H1 (cell line): ENCODE data around the gene EAPP. TPM values are rescaled to one million over a fixed set of nuclear protein-coding genes. Genes with fewer than 3 reads are reported as not detected.

Experiments
- CTCF ChIA-PET: fragments of 300-600 bp; sonication (Branson Sonifier 250); formaldehyde crosslinking; loops from one replicate; lab custom pipeline; 2021; ENCODE audit not compliant: partially characterized antibody; lab: Charles Lee
- POLR2A ChIA-PET: fragments of 300-600 bp; sonication (Branson Sonifier 250); formaldehyde crosslinking; loops from one replicate; lab custom pipeline; 2021; ENCODE audit warnings: inconsistent platforms; ENCODE audit not compliant: partially characterized antibody; lab: Charles Lee
- DNase-seq, 2 experiments: peaks; one replicate each; pipeline versions ENCODE4 v3.0.0 to v3.0.0-alpha.2; 2010 to 2022; ENCODE audit warnings: low spot score in 2 of 2, low read depth in 1 of 2, mixed read lengths in 1 of 2
- FAIRE-seq: peaks from 2 replicates; lab custom pipeline; 2011; peaks lifted over from hg19 to GRCh38; lab: Jason Lieb, UNC
- H2AFZ ChIP-seq: 2 replicates; pipeline ENCODE4 v1.8.1; 2012; ENCODE audit warnings: low read length, inconsistent platforms
- H2AK5ac ChIP-seq: 2 replicates; pipeline ENCODE4 v1.6.1; 2013; ENCODE audit warnings: low read depth, low read length
- H2BK120ac ChIP-seq: replicated peaks from 2 replicates; pipeline ENCODE3; 2013; ENCODE audit warnings: low read depth, low read length, inconsistent platforms
- H2BK12ac ChIP-seq: 2 replicates; pipeline ENCODE4 v1.6.1; 2013; ENCODE audit warnings: low read depth, low read length
- H2BK15ac ChIP-seq: 2 replicates; pipeline ENCODE4 v1.6.1; 2013; ENCODE audit warnings: low read length
- H2BK20ac ChIP-seq: 2 replicates; pipeline ENCODE4 v1.6.1; 2013; ENCODE audit warnings: low read length
- H2BK5ac ChIP-seq: 2 replicates; pipeline ENCODE4 v1.6.1; 2013; ENCODE audit warnings: low read depth, low read length
- H3K14ac ChIP-seq: 2 replicates; pipeline ENCODE4 v1.6.1; 2013; ENCODE audit warnings: inconsistent platforms; ENCODE audit not compliant: insufficient read length
- H3K18ac ChIP-seq: 2 replicates; pipeline ENCODE4 v1.6.1; 2013; ENCODE audit warnings: low read length; ENCODE audit errors: extremely low read depth
- H3K23ac ChIP-seq: 2 replicates; pipeline ENCODE4 v1.6.1; 2013; ENCODE audit warnings: inconsistent platforms; ENCODE audit not compliant: insufficient read length
- H3K23me2 ChIP-seq: 2 replicates; pipeline ENCODE4 v1.6.1; 2013; ENCODE audit warnings: low read depth, low read length
- H3K27ac ChIP-seq: 2 replicates; pipeline ENCODE4 v1.6.1; 2011; ENCODE audit warnings: low read depth, low read length, inconsistent platforms
- H3K27me3 ChIP-seq, 4 experiments: replicated peaks in 1 of 4; 1 replicate in 1 of 4; 2 replicates in 3 of 4; pipeline versions ENCODE4 v1.6.1 to v1.8.1; 2011 to 2013; ENCODE audit warnings: low read length in 3 of 4, mild to moderate bottlenecking in 3 of 4, inconsistent platforms in 2 of 4, mixed read lengths in 2 of 4, moderate library complexity in 1 of 4; ENCODE audit not compliant: control insufficient read depth in 3 of 4, insufficient read depth in 3 of 4; ENCODE audit errors: extremely low read depth in 1 of 4
- H3K36me3 ChIP-seq, 4 experiments: 2 replicates each; pipeline versions ENCODE4 v1.6.1 to v1.8.1; 2011 to 2013; ENCODE audit warnings: mild to moderate bottlenecking in 4 of 4, low read length in 3 of 4, moderate library complexity in 2 of 4, control low read depth in 1 of 4, inconsistent platforms in 1 of 4; ENCODE audit not compliant: insufficient read depth in 4 of 4, control insufficient read depth in 2 of 4
- H3K4ac ChIP-seq: replicated peaks from 2 replicates; pipeline ENCODE3; 2013; ENCODE audit warnings: low read length, low read depth, mixed read lengths, inconsistent platforms; ENCODE audit not compliant: insufficient read length
- H3K4me1 ChIP-seq, 4 experiments: replicated peaks in 1 of 4; 1 replicate in 1 of 4; 2 replicates in 3 of 4; pipeline versions ENCODE4 v1.6.1 to v1.8.1; 2011 to 2013; ENCODE audit warnings: low read length in 3 of 4, inconsistent platforms in 2 of 4, mixed read lengths in 1 of 4; ENCODE audit not compliant: insufficient read depth in 4 of 4, control insufficient read depth in 3 of 4
- H3K4me2 ChIP-seq, 2 experiments: 2 replicates each; pipeline versions ENCODE4 v1.6.1 to v1.8.1; 2011 to 2013; ENCODE audit warnings: low read depth in 2 of 2, low read length in 2 of 2, control low read depth in 1 of 2, inconsistent platforms in 1 of 2, mild to moderate bottlenecking in 1 of 2; ENCODE audit not compliant: insufficient read depth in 1 of 2
- H3K4me3 ChIP-seq, 4 experiments: fragments of 200-600, 300-600 bp in 1 of 4; sonication (generic), shearing (Covaris generic), sonication (Bioruptor Twin) in 1 of 4; 2 replicates each; pipeline versions ENCODE4 v1.5.1 to v1.8.1; 2011 to 2016; ENCODE audit warnings: low read length in 4 of 4, low read depth in 3 of 4, control low read depth in 2 of 4, inconsistent platforms in 2 of 4, mild to moderate bottlenecking in 2 of 4, mixed read lengths in 1 of 4, moderate library complexity in 1 of 4; ENCODE audit not compliant: insufficient read depth in 2 of 4; ENCODE audit errors: extremely low read depth in 1 of 4
- H3K56ac ChIP-seq: replicated peaks from 2 replicates; pipeline ENCODE3; 2013; ENCODE audit warnings: low read depth, mild to moderate bottlenecking, mixed read lengths, low read length, inconsistent platforms; ENCODE audit not compliant: insufficient read length
- H3K79me1 ChIP-seq: 2 replicates; pipeline ENCODE4 v1.6.1; 2013; ENCODE audit warnings: low read depth, low read length, control low read depth
- H3K79me2 ChIP-seq, 2 experiments: 2 replicates each; pipeline versions ENCODE4 v1.6.1 to v1.8.1; 2012 to 2013; ENCODE audit warnings: low read length in 2 of 2, mild to moderate bottlenecking in 2 of 2, inconsistent platforms in 1 of 2; ENCODE audit not compliant: insufficient read depth in 2 of 2, control insufficient read depth in 1 of 2
- H3K9ac ChIP-seq, 4 experiments: replicated peaks in 1 of 4; 1 replicate in 1 of 4; 2 replicates in 3 of 4; pipeline versions ENCODE4 v1.6.1 to v1.8.1; 2011 to 2013; ENCODE audit warnings: low read depth in 3 of 4, low read length in 3 of 4, control low read depth in 2 of 4, mild to moderate bottlenecking in 2 of 4, moderate library complexity in 2 of 4, inconsistent platforms in 1 of 4; ENCODE audit errors: extremely low read depth in 1 of 4
- H3K9me3 ChIP-seq, 2 experiments: 2 replicates each; pipeline versions ENCODE4 v1.6.1 to v1.8.1; 2012 to 2013; ENCODE audit warnings: mild to moderate bottlenecking in 2 of 2, moderate library complexity in 2 of 2, control low read depth in 1 of 2, inconsistent platforms in 1 of 2, low read depth in 1 of 2, low read length in 1 of 2, mixed read lengths in 1 of 2; ENCODE audit not compliant: insufficient read depth in 2 of 2
- H4K20me1 ChIP-seq, 2 experiments: replicated peaks in 1 of 2; 2 replicates each; pipeline versions ENCODE3 to v1.8.1; 2011 to 2013; ENCODE audit warnings: inconsistent platforms in 2 of 2, low read length in 2 of 2, mild to moderate bottlenecking in 1 of 2; ENCODE audit not compliant: insufficient read depth in 2 of 2, control insufficient read depth in 1 of 2
- H4K5ac ChIP-seq: 2 replicates; pipeline ENCODE4 v1.6.1; 2013; ENCODE audit warnings: low read length, low read depth, mixed read lengths, inconsistent platforms; ENCODE audit not compliant: insufficient read length
- H4K8ac ChIP-seq: 2 replicates; pipeline ENCODE4 v1.8.0; 2013; ENCODE audit warnings: mild to moderate bottlenecking, moderate library complexity, low read length, inconsistent platforms; ENCODE audit not compliant: insufficient read depth; ENCODE audit errors: extremely low read depth
- H4K91ac ChIP-seq: replicated peaks from 2 replicates; pipeline ENCODE3; 2013; ENCODE audit warnings: low read length, mixed read lengths, inconsistent platforms; ENCODE audit not compliant: insufficient read length
- ASH2L ChIP-seq: fragments of 200-600, 300-600 bp; sonication (generic); IDR thresholded peaks from one replicate; pipeline ENCODE4 v1.7.1; 2017; ENCODE audit warnings: low read length
- CREB1 ChIP-seq: IDR thresholded peaks from 2 replicates; pipeline ENCODE4 v1.6.1; 2012; ENCODE audit warnings: inconsistent platforms
- FOSL1 ChIP-seq: IDR thresholded peaks from 2 replicates; pipeline ENCODE4 v1.6.1; 2011; ENCODE audit warnings: mild to moderate bottlenecking, low read depth, low read length, moderate library complexity; ENCODE audit not compliant: insufficient read depth
- SAP30 ChIP-seq: fragments of 300-600 bp; sonication (generic); IDR thresholded peaks from 2 replicates; pipeline ENCODE4 v1.7.1; 2012; ENCODE audit warnings: low read length, moderate library complexity, mild to moderate bottlenecking, inconsistent platforms; ENCODE audit not compliant: insufficient read depth, insufficient replicate concordance
- SIN3A ChIP-seq, 2 experiments: IDR thresholded peaks in 1 of 2; conservative IDR thresholded peaks in 1 of 2; 2 replicates each; pipeline ENCODE4 v1.6.1; 2011 to 2012; ENCODE audit warnings: low read length in 2 of 2, improper control_type of control experiment in 1 of 2, low read depth in 1 of 2, mild to moderate bottlenecking in 1 of 2
- TAF7 ChIP-seq: optimal IDR thresholded peaks from 2 replicates; pipeline ENCODE3; 2011; ENCODE audit warnings: low read depth, mild to moderate bottlenecking, inconsistent platforms, low read length, moderate library complexity, borderline replicate concordance
- WGBS, 2 experiments: shearing (Covaris generic) in 1 of 2; methylation state at CpG; one replicate each; pipeline versions ENCODE4 v1.1.6 to v1.1.7; 2013 to 2015; ENCODE audit warnings: low lambda C conversion rate in 2 of 2, mixed read lengths in 2 of 2, inconsistent platforms in 1 of 2, low coverage in 1 of 2, missing lambda C conversion rate in 1 of 2; ENCODE audit not compliant: insufficient replicate concordance in 2 of 2, insufficient coverage in 1 of 2, insufficient read length in 1 of 2; ENCODE audit errors: extremely low coverage in 1 of 2, missing lambda C conversion rate in 1 of 2; 5-methylcytosine and 5-hydroxymethylcytosine counted together
- polyA plus RNA-seq, 7 experiments: library from polyadenylated mRNA; depleted of rRNA in 3 of 7; stranded (reverse) in 5 of 7; unstranded in 2 of 7; fragments of >200 nt in 5 of 7; fragments of 200-250 nt in 2 of 7; gene quantifications; 1 replicate in 5 of 7; 2 replicates in 1 of 7; 4 replicates in 1 of 7; pipeline versions ENCODE4 v1.2.1 to v1.2.3, GENCODE V29; 2011 to 2013; ENCODE audit warnings: missing spikeins in 2 of 7, mixed read lengths in 2 of 7
- total RNA-seq: library from RNA; stranded (reverse); fragmentation: NEBNext Ultra II Directional; extraction: Animal tissue kit (Norgen Biotek cat#: 25700); gene quantifications from 2 replicates; pipeline ENCODE4 v1.2.1, GENCODE V29; 2021

The EAPP gene
- total and polyA plus RNA-seq, 2 of the 8 experiments (the other 6 are each of a cell fraction or from before 2014, with no cell fraction given) = 18.3 to 28.7 TPM

DNA sequence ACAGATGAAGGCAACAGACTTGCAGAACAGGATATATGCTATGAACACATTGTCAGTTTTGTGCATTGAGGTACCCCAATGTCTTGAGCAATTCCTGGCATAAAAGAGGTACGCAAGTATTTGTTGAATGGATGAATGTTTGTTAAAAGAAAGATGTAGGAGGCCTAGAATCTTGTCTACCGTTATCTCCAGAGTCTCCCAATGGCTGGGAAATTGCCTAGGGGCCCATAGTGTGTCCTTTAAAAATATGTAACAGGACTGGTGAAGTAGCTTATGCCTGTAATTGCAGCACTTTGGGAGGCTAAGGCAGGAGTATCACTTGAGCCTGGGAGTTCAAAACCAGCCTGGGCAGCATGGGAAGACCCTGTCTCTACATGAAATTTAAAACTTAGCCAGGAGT, 57.0 kb downstream of the EAPP start:
- H2BK5ac ChIP-seq = no peak overlapping the region
- 87% methylated on average over 2 of the region's 2 CpGs; no CpG with 5 or more reads in 1 of the 2 experiments for WGBS, 2 experiments
- no peak overlapping the region for H3K18ac ChIP-seq
- H2BK15ac ChIP-seq = no peak overlapping the region
- peaks cover 0 to 4% (median 2%) of the 10 kb centered on the region in 4 experiments; a peak in 2 of 7 replicates for H3K4me1 ChIP-seq
- no peak overlapping the region for H3K4ac ChIP-seq
- CTCF ChIA-PET = interaction anchor here (2.6 kb wide), 1 partner anchor 14 kb away, joined by 8 read pairs; no protein-coding TSS in a partner anchor
- no peak overlapping the region for H2AFZ ChIP-seq
- TF ChIP-seq CREB1 (no peak), SAP30 (no peak), FOSL1 (no peak), SIN3A (conservative IDR thresholded peaks at IDR 0.05 in 1 of 2, IDR thresholded peaks at IDR 0.05 in 1 of 2; ENCODE audit: low read depth in 1 of 2, low read length in 2 of 2) (no peak), TAF7 (no peak), ASH2L (no peak)
- TF ChIP-seq, all 59 proteins: peak for 0
- Histone ChIP-seq H3K79me2 (no peaks in the 10 kb centered on the region), H3K23me2 (no peaks in the 10 kb centered on the region; the same call in 1 of the 2 replicates), H3K23ac (no peak overlapping the region), H4K5ac (no peak overlapping the region), H3K36me3 (no peaks in the 10 kb centered on the region), H3K9me3 (no peaks in the 10 kb centered on the region), H2BK20ac (no peak overlapping the region), H3K79me1 (no peaks in the 10 kb centered on the region), H2BK12ac (no peak overlapping the region), H3K4me2 (no peak overlapping the region), H4K20me1 (no peaks in the 10 kb centered on the region), H3K27ac (no peak overlapping the region), H3K56ac (no peak overlapping the region), H3K14ac (no peak overlapping the region), H3K27me3 (no peaks in the 10 kb centered on the region), H3K9ac (no peak overlapping the region), H3K4me3 (no peak overlapping the region), H4K91ac (no peak overlapping the region), H2BK120ac (no peak overlapping the region), H4K8ac (no peak overlapping the region), H2AK5ac (no peak overlapping the region)
- FAIRE-seq = no peak
- POLR2A ChIA-PET = no interaction called here
- no peak for DNase-seq
